Measurements from ENCODE around the gene GARIN6. TPM values are rescaled to one million over a fixed set of nuclear protein-coding genes. Genes with fewer than 3 reads are reported as not detected.
"Not testable (repeated sequence)": the region's sequence is repeated elsewhere in the genome, so short reads cannot be mapped to it uniquely, and the experiment has no call there.

Gene GARIN6
- total RNA-seq = not detected
- long read RNA-seq = 0 reads

DNA sequence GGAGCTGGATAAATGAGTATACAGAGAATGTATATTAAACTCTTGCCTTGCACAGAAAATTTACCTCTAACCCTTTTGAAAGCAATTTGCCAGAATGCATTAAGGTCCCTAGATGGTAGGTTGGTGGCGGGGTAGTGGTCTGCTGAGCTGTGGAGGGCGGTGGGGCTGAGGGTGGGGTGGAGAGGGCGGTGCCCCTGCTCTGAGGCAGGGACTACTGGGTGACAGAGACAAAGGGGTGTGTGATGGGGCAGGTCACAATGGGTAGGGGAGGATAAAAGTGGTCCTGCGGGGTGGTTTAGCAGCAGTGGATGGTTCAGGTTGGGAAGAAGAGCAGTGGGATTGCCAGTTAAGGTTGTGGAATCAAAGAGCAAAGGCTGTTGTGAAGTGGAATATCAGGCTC is at the start of gene GARIN6:
GARIN6 (plus strand) TSS at position 301 of the 400 bp plus-strand sequence. CDS start 422 bp downstream, outside the sequence.
- no peak for DNase-seq (ENCODE audit: low spot score)

DNA sequence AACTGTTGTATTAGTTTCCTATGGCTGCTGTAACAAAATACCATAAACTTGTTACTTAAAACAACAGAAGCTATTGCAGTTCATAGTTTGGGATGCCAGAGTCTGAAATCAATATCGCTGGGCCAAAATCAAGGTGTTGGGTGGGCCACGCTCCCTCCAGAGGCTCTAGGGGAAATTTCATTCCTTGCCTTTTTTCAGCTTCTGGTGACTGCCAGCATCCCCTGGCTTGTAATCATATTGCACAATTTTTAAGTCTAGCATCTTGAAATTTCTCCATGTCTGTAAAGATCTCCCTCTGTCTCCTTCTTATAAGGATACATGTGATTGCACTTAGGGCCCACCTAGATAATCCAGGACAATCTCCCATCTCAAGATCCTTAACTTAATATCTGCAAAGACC is 48.8 kb upstream of the GARIN6 start:
- no peak for DNase-seq (ENCODE audit: low spot score)

DNA sequence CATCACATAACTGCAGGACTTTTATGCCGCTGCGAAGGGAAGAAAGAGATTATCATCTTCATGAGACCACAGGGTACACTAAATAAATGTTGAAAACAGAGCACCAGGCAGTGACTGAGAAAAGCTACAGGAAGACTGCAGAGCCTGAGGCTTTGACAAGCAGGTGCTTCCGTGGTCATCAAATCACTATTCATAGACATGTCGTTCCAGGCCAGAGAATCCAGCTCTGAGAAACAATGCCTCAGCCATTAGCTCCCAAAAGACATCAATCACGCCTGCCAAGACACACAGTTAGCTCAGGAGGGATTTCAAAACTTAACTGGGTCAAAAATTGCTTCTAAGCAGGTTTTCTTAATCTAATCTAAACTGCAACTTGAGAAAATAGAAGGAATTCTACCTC is 47.2 kb upstream of the GARIN6 start:
- DNase-seq (ENCODE audit: low spot score) = no peak

- no peak for DNase-seq (ENCODE audit: low spot score)
These were observed 37.9 kb upstream of the GARIN6 start for GRCh38 chr12:99609455-99610181.

- DNase-seq (ENCODE audit: low spot score) = no peak
These were observed 36.4 kb upstream of the GARIN6 start for GRCh38 chr12:99611117-99611516.

DNA sequence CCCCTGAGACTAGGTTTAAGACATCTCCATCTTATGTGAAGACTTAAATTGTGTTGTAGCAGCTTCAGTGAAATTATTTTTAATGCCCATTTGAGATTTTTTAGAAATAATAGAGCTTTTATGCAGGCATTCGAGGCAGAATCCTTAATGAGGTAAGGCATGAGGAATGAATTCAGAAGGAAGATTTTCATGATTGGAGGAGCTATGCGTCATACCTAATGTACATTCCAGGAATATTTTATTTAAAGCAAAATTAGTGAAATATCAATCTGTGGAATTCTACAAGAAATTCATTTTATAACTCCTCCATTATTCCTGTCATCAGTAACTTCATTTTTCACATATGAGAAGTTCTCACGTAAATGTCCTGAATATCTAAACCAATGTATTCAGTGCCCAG is 36.0 kb upstream of the GARIN6 start:
- DNase-seq (ENCODE audit: low spot score) = no peak

DNA sequence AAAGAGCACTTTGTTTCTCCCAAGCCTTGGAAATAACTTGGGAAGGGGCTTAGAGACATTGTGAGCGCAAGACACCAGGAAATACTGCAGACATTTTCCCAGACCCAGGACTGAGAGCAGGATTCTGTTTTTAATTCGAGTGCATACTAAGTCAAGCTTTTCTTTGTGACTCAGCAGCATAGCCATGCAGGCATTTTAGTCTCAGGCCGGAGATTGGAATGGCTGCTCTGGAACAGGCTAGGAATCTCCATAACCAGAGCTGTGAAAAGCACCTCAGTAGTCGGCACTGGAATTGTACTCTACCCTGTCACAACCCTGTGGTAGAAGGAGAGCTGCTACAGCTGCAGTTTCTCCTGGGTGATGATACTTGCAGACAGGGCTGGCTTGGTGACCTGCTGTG is 28.9 kb upstream of the GARIN6 start:
- DNase-seq (ENCODE audit: low spot score) = no peak

DNA sequence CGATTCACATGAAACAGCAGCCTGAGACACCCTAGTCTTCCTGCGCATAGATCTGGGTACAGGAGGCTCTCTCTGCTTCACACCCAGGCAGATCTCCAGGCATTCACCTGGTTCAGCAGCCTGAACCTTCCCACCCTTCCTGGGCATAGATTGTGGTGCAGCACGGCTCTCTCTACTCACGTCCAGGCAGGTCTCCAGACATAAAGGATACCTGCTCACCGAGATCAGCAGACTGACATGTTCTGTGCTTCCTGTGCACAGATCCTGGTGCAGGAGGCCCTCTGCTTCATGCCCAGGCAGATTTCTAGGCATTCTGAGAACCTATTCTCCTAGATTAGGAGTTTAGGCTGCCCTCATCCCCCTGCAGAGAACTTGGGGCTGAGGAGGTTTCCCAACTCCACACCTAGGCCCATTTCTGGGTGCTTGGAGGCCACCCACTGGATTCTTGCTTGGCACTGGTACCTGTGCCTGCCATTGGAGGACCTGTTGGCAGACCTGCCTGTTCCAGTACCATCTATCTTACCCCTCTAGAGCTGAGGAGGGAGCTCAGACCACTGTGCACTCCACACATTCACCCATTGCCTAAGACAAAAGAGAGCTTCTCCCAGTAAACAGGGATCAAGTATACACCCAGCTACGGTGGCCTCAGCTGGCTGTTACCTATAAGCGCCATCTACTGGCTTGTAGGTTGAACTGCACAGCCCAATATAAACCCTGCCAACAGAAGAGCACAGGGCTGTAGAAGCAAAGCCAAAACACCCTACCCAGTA is 28.0 kb upstream of the GARIN6 start:
- DNase-seq (ENCODE audit: low spot score) = no peak

DNA sequence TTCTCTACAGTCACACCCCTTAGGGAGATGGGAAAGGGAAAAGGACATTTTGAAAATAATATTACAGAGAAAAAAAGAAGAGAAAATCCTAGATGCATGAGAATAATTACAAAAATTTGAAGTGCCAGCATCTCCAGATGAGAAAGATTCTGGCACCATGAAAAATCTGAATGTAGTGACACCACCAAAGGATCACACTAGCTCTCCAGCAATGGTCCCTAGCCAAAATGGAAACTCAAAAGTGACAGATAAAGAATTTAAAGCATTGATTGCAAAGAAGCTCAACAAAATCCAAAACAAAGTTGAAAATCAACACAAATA is 27.4 kb upstream of the GARIN6 start:
- no peak for DNase-seq (ENCODE audit: low spot score)

GRCh38 chr12:99624591-99624990 is 23.0 kb upstream of the GARIN6 start:
- not testable (repeated sequence) for DNase-seq (ENCODE audit: low spot score)

DNA sequence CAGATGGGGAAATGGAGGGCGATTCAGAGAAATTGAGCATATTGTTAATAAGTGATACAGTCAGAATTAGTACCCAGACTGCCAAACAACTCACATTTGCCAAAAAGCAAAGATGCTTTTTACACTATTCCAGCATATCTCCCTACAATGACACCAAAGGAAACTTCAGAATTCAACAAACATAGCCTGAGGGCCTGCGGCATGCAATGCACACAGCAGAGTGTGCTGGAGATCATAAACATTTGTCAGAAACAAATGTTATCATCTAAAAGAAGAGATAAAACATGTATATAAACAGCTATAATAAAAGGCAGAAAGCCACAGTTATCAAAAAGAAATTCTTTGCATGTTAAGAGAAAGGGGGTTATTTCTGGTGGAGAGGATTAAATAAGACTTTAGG is 20.1 kb upstream of the GARIN6 start:
- no peak for DNase-seq (ENCODE audit: low spot score)

DNA sequence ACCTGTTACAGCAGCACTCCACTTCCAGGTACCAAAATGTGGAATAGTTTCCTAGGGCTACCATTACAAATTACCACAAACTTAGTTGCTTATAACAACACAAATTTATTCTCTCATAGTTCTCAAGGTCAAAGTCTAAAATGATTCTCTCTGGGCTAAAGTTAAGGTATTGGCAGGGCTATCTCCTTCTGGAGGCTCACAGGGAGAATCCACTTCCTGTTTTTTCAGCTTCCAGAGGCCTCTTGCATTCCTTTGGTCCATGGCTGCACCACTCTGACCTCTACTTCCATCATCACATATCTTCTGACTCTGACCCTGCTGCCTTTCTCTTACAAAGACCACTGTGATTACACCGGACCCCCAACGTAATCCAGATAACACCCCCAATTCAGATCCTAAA is 2.9 kb upstream of the GARIN6 start:
- no peak for DNase-seq (ENCODE audit: low spot score)

DNA sequence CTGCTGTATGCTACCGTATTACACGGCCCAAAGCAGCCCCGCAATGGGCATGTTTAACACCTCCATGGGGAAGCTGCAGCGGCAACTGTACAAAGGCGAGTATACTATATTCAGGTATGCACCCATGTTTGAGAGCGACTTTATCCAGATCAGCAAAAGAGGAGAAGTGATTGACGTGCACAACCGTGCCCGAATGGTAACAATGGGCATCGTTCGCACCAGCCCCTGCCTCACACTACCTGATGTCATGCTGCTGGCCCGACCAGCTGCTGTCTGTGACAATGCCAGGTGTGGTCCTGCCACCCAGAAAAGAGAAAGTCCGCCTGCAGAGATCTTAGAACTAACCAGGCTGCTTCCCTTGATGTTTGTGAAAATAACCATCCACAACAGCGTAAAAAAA is 630 bp downstream of the GARIN6 start:
- DNase-seq (ENCODE audit: low spot score) = no peak

GRCh38 chr12:99649551-99649950 is 2.0 kb downstream of the GARIN6 start:
- DNase-seq (ENCODE audit: low spot score) = no peak

- DNase-seq (ENCODE audit: low spot score) = no peak
These were observed 11.3 kb downstream of the GARIN6 start for GRCh38 chr12:99658671-99659349.

DNA sequence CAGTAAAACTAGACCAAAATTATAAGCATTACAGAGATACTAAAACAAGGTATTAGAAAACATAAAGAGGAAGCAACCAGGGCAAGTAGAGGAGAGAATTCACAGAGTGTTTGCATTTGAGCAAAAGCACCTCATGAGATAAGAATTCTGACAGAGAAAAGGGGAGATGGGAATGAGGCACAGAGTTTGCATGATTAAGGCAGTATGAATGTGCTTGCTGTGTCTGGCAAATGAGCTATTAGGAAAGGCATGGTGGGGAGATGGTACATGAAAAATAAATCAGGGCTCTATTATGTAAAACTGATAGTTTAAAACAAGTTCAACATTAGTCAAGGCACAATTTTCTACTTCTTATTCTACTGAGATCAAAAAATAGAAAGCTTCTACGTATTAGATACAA is 23.1 kb downstream of the GARIN6 start:
- no peak for DNase-seq (ENCODE audit: low spot score)

DNA sequence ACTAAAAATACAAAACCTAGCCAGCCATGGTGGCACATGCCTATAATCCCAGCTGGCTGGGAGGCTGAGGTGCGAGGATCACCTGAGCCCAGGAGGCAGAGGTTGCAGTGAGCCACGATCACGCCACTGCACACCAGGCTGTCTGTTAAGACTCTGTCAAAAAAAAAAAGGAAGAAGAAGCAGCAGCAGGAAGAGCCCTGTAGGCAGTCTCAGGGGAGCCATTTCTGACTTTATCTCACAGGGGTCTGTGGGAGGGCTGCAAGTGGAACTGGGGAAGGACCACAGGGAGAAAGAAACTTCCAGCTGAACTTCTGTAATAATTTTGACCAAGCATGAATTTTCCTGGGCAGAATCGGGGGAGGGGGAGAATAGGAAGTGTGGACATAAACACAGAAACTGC is 32.7 kb downstream of the GARIN6 start:
- DNase-seq (ENCODE audit: low spot score) = no peak

DNA sequence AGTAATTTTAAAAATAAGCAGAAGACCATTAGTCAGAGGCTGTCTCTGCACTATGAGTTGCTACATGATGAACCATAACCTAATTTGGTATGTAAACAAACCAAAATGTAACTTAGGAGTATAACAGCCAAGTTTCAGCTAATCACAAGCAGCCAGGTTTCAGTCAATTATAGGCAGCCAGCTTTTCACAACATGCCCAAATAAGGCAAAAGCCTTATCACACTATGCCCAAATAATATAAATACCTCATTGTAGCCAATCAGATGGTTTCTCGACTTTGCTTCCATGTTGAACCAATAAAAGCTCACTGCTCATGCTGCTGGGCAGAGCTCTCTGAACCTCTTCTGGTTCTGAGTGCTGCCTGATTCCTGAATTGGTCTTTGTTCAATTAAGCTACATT is 38.6 kb downstream of the GARIN6 start:
- DNase-seq (ENCODE audit: low spot score) = no peak

GRCh38 chr12:99695050-99695449 is 47.5 kb downstream of the GARIN6 start:
- DNase-seq (ENCODE audit: low spot score) = no peak

All from mesenteric fat pad (tissue), 1 donor.